Measurements from ENCODE around the gene DNAJC25. TPM values are rescaled to one million over a fixed set of nuclear protein-coding genes. Genes with fewer than 3 reads are reported as not detected.

The DNAJC25 gene
- total RNA-seq, 2 donors from 2014 or later = 9.5 to 10.2 TPM

- Histone ChIP-seq H3K4me1 (ENCODE audit: control insufficient read depth in 1 of 2, low read depth in 2 of 2) (peaks cover 7 to 32% of the 10 kb centered on the region in 2 donors), H3K27me3 (replicated peaks; ENCODE audit: insufficient read depth) (no peaks in the 10 kb centered on the region), H3K9me3 (no peaks in the 10 kb centered on the region), H3K27ac (no peak overlapping the region), H3K36me3 (no peaks in the 10 kb centered on the region), H3K4me3 (no peak overlapping the region)
- TF ChIP-seq, protein P1, sequence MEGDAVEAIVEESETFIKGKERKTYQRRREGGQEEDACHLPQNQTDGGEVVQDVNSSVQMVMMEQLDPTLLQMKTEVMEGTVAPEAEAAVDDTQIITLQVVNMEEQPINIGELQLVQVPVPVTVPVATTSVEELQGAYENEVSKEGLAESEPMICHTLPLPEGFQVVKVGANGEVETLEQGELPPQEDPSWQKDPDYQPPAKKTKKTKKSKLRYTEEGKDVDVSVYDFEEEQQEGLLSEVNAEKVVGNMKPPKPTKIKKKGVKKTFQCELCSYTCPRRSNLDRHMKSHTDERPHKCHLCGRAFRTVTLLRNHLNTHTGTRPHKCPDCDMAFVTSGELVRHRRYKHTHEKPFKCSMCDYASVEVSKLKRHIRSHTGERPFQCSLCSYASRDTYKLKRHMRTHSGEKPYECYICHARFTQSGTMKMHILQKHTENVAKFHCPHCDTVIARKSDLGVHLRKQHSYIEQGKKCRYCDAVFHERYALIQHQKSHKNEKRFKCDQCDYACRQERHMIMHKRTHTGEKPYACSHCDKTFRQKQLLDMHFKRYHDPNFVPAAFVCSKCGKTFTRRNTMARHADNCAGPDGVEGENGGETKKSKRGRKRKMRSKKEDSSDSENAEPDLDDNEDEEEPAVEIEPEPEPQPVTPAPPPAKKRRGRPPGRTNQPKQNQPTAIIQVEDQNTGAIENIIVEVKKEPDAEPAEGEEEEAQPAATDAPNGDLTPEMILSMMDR (IDR thresholded peaks at IDR 0.05) = no peak
- ATAC-seq (ENCODE audit: insufficient number of reproducible peaks, low FRiP score, low read depth) (no peak), DNase-seq (ENCODE audit: low spot score) (no peak)
Measured at GRCh38 chr9:111633389-111633736, 2.2 kb downstream of the DNAJC25 start.

DNA sequence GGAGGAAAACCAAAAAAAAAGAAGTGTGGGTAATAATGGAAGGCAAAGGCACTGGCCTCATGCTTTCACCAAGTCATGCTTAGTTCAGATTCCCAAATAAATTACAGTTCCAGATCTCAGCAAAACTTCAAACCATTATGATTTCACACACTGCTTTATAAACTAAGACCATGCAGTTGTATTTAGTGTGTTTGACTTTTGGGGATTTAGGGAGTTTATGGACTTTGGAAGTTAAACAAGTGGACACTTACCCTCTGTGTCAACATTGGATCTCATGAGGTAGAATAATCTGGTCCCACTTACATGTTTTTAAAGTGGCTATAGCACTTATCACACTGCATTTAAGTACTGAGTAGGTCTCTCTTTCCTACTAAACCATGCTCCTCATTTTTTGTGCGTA is 3.7 kb downstream of the DNAJC25 start:
- H3K27ac ChIP-seq = no peak overlapping the region
- no peaks in the 10 kb centered on the region for H3K9me3 ChIP-seq
- TF ChIP-seq, protein P1 (IDR thresholded peaks at IDR 0.05) = no peak
- H3K36me3 ChIP-seq = no peaks in the 10 kb centered on the region
- no peak for ATAC-seq (ENCODE audit: insufficient number of reproducible peaks, low FRiP score, low read depth)
- no peak overlapping the region for H3K4me3 ChIP-seq
- peaks cover 7 to 32% of the 10 kb centered on the region in 2 donors for H3K4me1 ChIP-seq (ENCODE audit: control insufficient read depth in 1 of 2, low read depth in 2 of 2)
- DNase-seq (ENCODE audit: low spot score) = no peak
- no peaks in the 10 kb centered on the region for H3K27me3 ChIP-seq (replicated peaks; ENCODE audit: insufficient read depth)

GRCh38 chr9:111637421-111637950 is 6.4 kb downstream of the DNAJC25 start:
- ATAC-seq (ENCODE audit: insufficient number of reproducible peaks, low FRiP score, low read depth) (no peak), DNase-seq (ENCODE audit: low spot score) (no peak)
- Histone ChIP-seq H3K36me3 (no peaks in the 10 kb centered on the region), H3K27me3 (replicated peaks; ENCODE audit: insufficient read depth) (no peaks in the 10 kb centered on the region), H3K4me1 (ENCODE audit: control insufficient read depth in 1 of 2, low read depth in 2 of 2) (peaks cover 0 to 18% of the 10 kb centered on the region in 2 donors), H3K9me3 (no peaks in the 10 kb centered on the region), H3K4me3 (no peak overlapping the region), H3K27ac (no peak overlapping the region)
- TF ChIP-seq, protein P1 (IDR thresholded peaks at IDR 0.05) = no peak

DNA sequence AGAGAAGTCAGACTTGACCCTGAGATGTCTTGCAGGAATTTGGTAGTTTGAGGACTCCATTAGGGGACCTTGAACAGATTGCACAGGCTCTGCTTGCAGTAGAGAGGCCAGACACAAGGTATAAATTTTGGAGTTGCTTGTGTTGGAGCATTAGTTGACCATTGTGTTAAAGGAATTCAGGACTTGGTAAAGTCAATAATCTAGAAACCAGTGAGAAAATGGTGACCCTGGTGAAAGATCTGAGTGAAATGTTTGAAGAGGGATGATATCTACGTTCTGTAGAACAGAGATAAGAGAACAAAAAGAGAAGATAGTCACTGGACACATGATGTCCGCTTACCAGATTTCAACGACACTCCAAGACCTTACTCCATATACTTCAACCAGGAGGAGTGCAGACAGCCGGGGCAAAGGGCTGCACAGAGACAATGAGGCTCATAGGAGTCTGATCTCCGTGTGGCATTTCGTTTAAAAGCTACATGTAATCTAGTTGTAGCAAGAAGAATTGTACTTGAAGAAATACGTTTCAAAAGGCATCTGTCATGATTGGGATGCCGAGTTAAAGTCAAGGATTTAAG is 13.2 kb downstream of the DNAJC25 start:
- no peaks in the 10 kb centered on the region for H3K9me3 ChIP-seq
- no peaks in the 10 kb centered on the region for H3K27me3 ChIP-seq (replicated peaks; ENCODE audit: insufficient read depth)
- TF ChIP-seq, protein P1 (IDR thresholded peaks at IDR 0.05) = no peak
- no peak for DNase-seq (ENCODE audit: low spot score)
- H3K27ac ChIP-seq = no peak overlapping the region
- H3K36me3 ChIP-seq = no peaks in the 10 kb centered on the region
- ATAC-seq (ENCODE audit: insufficient number of reproducible peaks, low FRiP score, low read depth) = no peak
- H3K4me3 ChIP-seq = no peak overlapping the region
- H3K4me1 ChIP-seq (ENCODE audit: control insufficient read depth in 1 of 2, low read depth in 2 of 2) = no peaks in the 10 kb centered on the region

DNA sequence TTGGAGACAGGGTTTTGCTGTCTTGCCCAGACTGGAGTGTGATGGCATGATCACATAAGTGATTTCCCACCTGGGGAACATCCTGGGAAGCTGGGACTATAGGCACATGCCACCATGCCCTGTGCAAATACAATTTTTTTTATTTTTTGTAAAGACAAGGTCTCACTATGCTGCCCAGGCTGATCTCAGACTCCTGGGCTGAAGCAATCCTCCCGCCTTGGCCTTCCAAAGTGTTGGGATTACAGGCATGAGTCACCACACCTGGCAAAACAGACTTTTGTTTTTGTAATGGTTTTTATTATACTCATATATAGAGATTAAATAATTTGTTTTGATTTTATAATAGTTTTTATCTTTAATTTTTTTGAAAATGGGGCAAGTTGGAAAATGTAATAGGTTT is 14.7 kb downstream of the DNAJC25 start:
- TF ChIP-seq, protein P1 (IDR thresholded peaks at IDR 0.05) = no peak
- ATAC-seq (ENCODE audit: insufficient number of reproducible peaks, low FRiP score, low read depth) = no peak
- H3K36me3 ChIP-seq = no peaks in the 10 kb centered on the region
- DNase-seq (ENCODE audit: low spot score) = no peak
- H3K27me3 ChIP-seq (replicated peaks; ENCODE audit: insufficient read depth) = no peaks in the 10 kb centered on the region
- no peaks in the 10 kb centered on the region for H3K4me1 ChIP-seq (ENCODE audit: control insufficient read depth in 1 of 2, low read depth in 2 of 2)
- H3K9me3 ChIP-seq = no peaks in the 10 kb centered on the region
- no peak overlapping the region for H3K4me3 ChIP-seq
- no peak overlapping the region for H3K27ac ChIP-seq
